ENCODE measurements around the gene GOLM1.

GOLM1 gene

DNA sequence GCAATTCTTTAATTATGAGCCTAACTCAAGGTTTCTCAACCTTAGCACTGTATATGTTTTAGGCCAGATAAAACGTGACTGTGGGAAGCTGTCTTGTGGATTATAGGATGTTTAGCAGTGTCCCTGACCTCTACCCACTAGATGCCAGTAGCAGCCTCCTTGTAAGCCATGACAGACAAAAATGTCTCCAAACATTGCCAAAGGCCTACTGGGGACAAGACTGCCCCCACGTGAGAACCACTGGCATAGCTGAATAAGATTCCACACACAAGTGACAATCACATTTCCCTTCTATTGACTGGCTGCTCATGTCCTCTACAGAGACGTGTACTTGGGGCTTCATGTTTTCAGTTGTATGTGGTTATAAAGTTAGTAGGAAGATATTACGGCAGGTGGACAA lies 55.4 kb downstream of the GOLM1 start:
- no peak for DNase-seq

- no peak for DNase-seq
Observed at GRCh38 chr9:86043586-86043985, 55.8 kb downstream of the GOLM1 start.

- DNase-seq = no peak
Observed at GRCh38 chr9:86042199-86042978, 57.0 kb downstream of the GOLM1 start.

GRCh38 chr9:86041311-86041741 lies 58.0 kb downstream of the GOLM1 start:
- DNase-seq = no peak

DNA sequence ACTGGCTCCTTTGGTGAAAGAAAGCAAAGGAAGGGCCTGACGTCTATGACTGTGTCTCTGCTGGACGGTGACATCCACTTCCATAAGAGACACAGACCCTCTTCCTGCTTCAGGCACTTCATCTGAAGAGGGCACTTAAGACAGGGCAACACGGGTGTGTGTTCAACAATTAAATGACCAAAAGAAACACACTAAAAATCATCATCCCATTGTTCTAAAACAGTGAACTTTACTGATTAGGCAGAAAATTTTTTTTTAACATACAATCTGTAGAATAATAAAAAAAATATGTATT lies 58.5 kb downstream of the GOLM1 start:
- no peak for DNase-seq

DNA sequence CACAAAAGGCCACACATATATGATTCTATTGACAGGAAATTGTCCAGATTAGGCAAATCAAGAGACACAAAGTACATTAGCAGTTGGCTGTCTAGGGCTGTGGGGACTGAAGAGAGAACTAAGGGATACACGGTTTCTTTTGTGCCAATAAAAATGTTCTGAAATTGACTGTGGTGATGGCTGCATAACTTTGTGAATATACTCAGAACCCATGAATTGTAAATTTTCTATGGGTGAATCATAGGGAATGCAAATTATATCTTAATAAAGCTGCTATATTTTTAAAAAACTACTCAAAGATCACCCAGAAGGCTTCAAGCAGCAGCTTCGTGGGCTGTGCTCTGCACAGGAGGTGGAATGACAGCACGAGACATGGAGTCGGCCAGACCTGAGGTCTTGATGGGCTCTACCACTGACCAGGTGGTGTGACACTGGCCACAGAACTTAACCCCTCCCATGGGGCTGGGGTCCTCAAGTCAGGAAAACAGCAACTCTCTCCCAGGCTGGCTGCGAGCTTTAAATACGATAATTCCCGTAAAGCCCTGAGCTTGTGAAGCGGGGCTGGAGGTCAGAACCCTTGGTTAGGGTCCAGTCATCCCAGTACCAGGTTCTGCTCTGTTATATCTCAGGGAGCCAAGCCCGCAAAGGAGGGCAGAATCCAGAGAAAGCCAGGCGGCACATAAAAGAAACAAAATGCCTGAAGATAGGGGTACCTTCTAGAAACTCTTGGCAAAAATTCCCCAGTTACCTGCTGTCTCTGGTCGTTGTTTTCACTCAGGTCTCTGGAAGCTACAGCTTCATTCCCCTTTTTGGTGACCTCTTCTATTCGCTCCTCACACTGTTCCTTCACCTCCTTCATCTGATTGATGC lies 59.1 kb downstream of the GOLM1 start:
- DNase-seq = no peak

GRCh38 chr9:86036555-86036954 lies 62.8 kb downstream of the GOLM1 start:
- DNase-seq = no peak

- no peak for DNase-seq
Observed at GRCh38 chr9:86035827-86036440, 63.4 kb downstream of the GOLM1 start.

GRCh38 chr9:86034863-86035734 lies 64.3 kb downstream of the GOLM1 start:
- DNase-seq = no peak

DNA sequence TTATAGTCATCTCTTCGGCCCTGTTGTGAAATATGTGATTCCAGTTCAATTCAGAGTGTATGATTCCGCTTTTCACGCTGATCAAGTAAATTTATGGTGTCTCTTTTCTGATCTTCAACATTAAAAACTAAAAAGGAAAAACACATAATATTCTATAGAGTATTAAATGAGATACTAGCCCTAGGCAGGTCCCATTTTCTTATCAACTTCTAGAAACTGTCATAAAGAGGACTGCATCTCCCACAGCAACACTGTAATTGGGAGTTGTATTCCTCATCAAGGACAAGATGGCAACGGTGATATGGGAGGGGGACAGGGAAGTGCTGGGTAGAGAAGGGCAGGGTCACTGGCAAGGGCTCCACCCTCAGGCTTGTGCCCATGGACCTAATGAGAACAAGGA lies 71.6 kb downstream of the GOLM1 start:
- DNase-seq = no peak

DNA sequence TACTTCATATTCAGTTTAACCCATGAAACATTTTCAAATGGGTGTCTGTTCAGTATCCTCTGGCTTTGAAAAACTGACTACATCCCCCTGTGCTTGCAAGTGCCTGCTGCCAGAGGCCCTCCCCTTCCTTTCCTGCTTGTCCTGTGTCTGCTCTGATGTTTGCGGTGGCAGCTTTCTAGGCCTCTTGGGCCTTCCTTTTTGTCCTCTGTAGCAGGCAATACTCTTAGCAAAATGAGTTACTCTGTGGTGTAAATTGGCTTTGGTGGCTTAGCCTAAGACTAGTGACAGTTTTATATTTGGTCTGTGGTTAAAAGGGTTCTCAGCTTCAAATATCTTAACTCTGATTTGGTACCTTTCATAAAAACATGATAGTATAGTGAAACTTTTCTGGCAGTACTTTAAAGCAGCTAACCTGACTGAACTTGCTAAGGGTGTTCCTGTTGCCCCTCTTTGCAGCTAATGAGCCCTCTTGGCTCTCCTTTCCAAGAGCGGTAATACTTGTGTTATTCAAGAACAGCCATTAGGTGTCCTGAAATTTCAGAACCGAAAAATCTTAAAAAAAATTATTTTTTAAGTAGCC lies 76.6 kb downstream of the GOLM1 start:
- DNase-seq = no peak

DNA sequence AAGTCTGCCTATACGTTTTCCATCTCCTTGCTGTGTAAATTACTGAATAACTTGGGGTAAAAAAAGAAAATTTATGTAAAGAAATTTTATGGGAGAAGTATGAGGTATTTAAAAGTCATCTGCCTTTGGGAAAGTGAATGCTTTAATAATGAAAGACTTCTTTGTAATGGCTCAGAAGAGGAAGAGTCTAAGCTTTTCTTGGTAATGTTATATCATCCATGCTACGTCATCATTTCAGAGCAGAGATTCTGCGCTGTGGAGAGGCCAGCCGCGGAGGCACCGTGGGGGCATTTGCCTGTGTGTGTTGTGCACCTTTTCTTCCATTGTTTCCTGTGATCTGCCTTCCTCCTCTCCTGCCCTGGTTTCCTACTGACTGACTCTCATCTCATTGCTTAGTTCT lies 78.2 kb downstream of the GOLM1 start:
- no peak for DNase-seq

DNA sequence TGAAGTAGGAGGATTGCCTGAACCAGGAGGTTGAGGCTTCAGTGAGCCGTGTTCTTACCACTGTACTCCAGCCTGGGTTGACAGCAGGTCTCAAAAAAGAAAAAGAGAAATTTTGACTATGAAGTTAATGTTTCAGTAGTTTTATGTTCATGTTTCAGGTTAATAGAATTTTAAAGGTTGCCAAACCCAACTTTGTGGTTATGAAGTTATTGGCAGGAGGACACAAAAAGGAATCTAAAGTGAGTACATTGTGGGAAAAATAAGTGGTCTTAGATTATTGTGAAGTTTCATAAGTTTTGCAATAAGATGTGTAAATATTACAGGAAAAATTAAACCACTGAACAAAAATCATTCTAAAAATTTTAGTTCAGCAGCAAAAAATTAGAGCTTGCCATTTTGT lies 78.6 kb downstream of the GOLM1 start:
- DNase-seq = no peak

- no peak for DNase-seq
Observed at GRCh38 chr9:86009133-86009532, 90.2 kb downstream of the GOLM1 start.

DNA sequence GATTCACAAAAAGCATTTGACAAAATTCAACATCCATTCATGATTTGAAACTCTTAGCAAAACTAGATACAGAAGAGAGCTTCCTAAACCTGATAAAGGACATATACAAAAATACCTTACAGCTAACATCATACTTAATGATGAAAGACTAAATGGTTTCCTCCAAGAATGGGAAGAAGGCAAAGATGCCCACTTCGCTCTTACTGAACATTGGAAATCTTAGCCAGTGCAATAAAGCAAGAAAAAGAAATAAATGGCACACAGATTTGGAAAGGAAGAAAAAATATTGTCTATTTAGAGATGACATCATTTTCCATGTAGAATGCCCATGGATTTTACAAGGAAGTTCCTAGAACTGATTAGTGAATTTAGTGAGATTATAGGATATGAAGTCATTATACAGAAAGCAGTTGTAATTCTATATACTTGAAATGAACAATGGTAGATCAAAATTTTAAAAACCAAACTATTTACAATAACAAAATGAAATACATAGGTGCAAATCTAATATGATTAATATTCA lies 94.0 kb downstream of the GOLM1 start:
- DNase-seq = no peak

DNA sequence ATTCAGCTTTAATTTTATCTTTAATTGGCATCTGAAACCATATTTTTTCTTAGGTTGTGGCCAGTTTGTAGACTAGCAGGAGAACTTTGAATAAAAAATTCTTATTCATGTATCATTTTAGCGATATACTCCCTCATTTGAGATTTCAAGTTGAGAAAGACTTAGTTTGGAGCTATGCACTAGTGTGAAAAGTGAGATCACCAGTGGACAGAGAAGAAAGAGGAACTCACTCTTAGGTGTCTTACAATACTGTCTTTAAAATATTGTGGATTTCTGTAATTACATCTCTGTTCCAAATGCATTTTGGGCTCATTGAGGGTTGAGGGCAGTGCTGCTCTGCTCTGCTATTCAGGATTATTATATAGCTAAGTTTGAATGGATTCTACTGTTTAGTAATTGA lies 103.8 kb downstream of the GOLM1 start:
- no peak for DNase-seq

DNA sequence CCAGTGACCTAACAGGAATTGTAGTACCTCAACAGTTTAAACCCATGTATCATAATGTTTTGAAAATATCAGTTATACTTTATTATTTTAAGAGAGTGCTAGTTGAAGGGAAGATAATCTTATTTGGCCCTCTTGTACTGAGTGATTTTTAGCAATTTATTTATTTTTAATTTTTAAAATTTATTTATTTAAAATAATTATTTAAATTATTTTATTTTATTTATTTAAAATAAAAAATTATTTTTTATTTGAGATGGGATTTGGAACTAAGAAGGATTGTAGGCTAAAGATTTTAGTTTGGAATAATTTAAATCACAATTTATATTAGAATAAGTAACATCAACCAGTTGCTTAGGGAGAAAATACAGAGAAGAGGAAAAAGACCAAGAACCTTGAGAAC lies 104.3 kb downstream of the GOLM1 start:
- no peak for DNase-seq

DNA sequence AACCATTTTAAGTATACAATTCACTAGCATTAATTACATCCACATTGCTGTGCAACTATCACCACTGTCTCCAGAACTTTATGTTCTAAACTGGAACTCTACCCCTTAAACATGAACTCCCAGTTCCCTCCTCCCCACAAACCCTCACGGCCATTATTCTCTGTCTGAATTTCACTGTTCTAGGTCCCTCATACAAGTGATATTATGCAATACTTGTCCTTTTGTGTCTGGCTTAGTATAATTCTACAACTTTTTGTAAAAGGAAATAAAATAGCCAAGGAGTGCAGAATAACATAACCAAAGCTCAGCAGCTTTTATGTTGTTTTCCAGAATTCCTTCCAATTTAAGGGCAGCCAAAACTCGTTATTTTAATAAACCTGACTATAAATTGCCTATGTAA lies 105.2 kb downstream of the GOLM1 start:
- no peak for DNase-seq

- no peak for DNase-seq
Observed at GRCh38 chr9:85987236-85987635, 112.1 kb downstream of the GOLM1 start.

DNA sequence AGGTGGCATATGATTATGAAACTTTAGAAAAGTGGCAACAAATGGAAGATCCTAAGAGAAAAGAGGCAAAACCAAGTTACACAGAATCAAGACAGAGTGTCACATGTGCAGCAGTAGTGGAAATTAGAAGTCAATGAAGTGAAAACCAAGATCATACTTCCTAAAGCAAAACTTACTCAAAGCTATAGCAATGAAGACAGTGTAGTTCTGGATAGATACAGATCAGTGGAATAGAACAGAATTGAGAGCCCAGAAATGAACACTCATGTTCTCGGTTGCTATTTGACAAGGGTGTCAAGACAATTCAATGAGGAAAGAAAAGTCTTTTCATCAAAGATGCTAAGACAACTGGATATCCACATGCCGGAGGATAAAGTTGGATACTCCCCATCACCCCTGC lies 114.9 kb downstream of the GOLM1 start:
- no peak for DNase-seq

DNA sequence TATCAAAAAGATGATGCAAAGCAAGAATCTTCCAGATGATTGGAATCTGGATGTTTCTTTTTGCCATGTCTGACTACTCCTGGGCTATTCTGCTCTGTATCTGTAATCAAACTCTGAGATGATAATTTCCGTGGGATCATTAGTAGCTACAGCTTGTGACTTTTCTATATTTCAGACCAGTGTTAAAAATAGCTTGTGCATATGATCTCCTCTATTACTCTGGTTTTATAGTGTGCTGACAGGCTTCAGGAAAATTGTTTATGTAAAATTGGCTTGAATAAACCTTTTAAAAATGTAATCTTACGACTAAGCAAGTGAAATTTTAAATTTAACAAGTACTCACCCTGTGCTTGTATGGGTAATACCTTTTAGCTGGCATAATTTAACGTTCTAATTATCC lies 118.0 kb downstream of the GOLM1 start:
- no peak for DNase-seq

GRCh38 chr9:85978496-85978895 lies 120.9 kb downstream of the GOLM1 start:
- DNase-seq = no peak
